HG03520 (cell line): ENCODE data around the gene RNU7-1.

ENCODE experiments used
- ATAC-seq: cut with Tn5 transposase; IDR thresholded peaks from one replicate; pipeline ENCODE4 v1.9.1; 2021; ENCODE audit warnings: mild to moderate bottlenecking, moderate library complexity; ENCODE audit not compliant: unreplicated experiment

RNU7-1 gene

DNA sequence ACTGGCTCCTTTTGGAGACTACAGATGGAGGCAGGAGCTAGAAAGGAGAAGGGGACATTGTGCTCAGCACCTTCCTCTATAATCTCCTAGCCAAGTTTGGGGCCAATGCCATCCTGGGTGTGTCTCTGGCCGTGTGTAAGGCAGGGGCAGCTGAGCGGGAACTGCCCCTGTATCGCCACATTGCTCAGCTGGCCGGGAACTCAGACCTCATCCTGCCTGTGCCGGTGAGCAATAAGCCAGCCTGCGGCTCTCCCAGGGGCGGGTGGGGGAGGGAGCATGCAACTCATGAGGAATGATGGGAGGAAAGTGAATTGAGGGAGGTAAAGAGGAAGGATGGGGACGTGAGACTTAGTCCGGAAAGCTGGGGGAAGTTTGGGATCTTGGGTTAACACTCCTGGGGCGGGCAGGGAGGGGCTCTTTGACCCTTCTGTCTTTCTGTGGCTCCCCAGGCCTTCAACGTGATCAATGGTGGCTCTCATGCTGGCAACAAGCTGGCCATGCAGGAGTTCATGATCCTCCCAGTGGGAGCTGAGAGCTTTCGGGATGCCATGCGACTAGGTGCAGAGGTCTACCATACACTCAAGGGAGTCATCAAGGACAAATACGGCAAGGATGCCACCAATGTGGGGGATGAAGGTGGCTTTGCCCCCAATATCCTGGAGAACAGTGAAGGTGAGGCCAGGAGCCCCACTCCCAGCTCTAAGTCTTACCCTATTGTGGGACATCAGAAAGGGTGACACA, 26.0 kb upstream of the RNU7-1 start:
- no peak for ATAC-seq

DNA sequence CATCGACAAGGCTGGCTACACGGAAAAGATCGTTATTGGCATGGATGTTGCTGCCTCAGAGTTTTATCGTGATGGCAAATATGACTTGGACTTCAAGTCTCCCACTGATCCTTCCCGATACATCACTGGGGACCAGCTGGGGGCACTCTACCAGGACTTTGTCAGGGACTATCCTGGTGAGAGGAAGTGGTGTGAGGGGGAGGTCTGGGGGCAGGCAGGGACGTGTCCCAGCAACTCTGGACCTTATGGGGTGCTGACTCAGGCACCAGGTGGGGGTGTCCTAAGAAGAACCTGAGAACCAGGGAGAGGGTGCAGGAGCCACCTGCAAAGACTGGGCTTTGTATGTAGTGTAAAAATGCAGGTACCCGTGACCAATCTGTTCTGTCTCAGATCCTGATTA, 24.0 kb upstream of the RNU7-1 start:
- ATAC-seq = no peak

DNA sequence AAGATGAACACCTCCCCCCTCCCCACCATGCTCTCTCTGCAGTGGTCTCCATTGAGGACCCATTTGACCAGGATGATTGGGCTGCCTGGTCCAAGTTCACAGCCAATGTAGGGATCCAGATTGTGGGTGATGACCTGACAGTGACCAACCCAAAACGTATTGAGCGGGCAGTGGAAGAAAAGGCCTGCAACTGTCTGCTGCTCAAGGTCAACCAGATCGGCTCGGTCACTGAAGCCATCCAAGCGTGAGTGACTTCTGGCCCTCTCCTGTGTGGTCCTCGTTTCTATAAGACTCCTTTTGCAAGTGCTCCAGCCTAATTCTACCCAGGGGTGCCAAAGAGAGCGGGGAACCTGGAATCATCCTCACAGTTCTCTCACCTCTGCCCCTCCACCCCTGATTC, 22.1 kb upstream of the RNU7-1 start:
- ATAC-seq = no peak

DNA sequence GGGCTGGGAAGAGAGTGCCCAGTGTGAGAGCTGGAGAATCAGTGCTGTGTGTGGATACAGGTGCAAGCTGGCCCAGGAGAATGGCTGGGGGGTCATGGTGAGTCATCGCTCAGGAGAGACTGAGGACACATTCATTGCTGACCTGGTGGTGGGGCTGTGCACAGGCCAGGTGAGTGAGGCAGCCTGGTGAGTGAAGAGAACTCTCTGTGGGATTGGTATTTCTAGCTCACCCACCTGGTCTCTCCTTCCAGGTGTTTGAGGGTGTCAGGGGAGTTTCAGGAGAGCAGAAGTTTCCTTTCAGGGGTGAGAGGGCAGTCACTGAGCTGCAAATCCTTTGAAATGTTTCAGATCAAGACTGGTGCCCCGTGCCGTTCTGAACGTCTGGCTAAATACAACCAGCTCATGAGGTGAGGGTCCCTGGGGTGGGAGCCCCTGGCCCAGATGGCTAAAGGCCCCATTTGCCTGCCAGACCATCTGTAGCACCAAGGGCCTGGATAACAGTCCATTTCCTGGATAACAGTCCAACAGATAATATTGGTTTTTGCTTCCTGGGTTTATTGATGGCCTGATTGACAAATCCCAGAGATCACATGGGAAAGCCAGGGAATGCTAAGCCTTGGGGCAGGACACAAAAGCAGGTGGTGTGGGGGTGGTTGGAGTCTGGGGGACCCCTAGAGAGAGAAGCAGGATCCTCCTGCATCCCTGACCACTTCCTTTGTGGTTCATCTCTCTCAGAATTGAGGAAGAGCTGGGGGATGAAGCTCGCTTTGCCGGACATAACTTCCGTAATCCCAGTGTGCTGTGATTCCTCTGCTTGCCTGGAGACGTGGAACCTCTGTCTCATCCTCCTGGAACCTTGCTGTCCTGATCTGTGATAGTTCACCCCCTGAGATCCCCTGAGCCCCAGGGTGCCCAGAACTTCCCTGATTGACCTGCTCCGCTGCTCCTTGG, 21.3 kb upstream of the RNU7-1 start:
- no peak for ATAC-seq

DNA sequence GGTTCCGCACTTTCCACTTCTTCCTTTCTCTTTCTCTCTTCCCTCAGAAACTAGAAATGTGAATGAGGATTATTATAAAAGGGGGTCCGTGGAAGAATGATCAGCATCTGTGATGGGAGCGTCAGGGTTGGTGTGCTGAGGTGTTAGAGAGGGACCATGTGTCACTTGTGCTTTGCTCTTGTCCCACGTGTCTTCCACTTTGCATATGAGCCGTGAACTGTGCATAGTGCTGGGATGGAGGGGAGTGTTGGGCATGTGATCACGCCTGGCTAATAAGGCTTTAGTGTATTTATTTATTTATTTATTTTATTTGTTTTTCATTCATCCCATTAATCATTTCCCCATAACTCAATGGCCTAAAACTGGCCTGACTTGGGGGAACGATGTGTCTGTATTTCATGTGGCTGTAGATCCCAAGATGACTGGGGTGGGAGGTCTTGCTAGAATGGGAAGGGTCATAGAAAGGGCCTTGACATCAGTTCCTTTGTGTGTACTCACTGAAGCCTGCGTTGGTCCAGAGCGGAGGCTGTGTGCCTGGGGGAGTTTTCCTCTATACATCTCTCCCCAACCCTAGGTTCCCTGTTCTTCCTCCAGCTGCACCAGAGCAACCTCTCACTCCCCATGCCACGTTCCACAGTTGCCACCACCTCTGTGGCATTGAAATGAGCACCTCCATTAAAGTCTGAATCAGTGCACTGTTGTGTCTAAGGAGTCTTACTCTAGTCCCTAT, 20.4 kb upstream of the RNU7-1 start:
- no peak for ATAC-seq

DNA sequence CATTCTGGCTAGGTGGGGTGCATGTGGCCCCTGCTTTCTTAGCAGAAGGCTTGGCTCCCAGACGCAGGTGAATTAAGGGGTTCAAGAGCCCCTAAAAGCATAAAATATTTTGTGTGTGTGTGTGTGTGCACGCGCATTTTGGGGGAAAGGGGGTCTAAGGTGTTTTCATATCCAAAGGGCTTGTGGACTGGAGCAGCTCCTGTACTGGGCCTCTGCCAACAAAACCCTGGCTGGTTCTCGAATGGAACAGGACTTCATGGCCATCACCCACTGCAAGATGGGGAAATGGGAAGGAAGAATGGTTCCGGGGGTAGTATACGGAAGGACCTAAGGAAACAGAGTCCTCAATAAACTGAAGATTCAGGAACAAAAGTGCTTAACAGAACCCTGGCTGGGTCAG, 19.8 kb upstream of the RNU7-1 start:
- no peak for ATAC-seq

DNA sequence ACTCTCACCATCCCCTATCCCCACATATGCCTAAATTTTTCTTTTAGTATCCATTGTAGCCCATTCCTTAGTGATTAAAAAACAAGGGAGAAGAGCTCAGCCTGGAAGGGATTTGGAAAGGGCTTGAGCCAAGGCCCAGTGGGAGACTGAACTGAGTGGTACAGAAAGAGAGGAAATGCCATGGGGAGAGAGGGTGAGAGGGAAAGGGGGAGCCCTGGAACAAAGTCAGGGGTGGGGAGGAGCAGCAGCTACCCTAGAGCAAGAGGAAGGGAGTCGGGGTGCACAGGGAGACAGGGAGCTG, 18.4 kb upstream of the RNU7-1 start:
- no peak for ATAC-seq

DNA sequence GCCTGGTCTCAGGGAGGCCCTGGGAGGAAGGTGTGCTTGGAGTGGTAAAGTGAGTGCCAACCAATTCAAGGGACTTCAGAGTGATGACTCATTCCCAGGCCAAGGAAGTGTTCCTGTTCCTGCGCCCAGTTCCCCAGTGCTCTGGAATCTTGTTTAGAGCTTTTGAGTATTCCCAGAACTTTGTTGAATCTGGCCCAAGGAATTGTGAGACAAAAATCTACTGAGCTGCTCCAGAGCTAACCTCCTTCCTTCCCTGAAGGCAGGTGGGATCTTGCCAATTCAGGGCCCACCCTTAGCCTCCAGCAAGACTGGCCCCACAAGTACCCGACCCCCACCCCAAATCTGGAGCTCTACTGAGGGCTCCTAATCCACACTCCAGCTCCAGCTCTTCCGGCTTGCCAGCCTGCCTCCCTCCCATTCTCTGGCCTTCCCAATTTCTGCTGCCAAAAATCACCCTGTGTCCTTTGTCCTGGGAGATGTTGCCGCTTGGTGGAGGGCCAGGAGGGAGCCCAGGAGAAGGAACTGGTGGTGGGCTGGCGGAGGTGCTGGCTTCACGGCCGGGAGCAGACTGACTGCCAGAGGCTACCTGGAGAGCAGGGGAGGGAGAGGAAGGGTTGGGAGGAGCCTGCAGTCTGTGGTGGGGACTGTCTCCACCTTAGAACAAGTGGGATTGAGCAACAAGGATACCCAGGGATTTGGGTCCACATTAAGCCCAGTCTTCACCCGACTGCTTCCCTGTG, 17.9 kb upstream of the RNU7-1 start:
- ATAC-seq = no peak

DNA sequence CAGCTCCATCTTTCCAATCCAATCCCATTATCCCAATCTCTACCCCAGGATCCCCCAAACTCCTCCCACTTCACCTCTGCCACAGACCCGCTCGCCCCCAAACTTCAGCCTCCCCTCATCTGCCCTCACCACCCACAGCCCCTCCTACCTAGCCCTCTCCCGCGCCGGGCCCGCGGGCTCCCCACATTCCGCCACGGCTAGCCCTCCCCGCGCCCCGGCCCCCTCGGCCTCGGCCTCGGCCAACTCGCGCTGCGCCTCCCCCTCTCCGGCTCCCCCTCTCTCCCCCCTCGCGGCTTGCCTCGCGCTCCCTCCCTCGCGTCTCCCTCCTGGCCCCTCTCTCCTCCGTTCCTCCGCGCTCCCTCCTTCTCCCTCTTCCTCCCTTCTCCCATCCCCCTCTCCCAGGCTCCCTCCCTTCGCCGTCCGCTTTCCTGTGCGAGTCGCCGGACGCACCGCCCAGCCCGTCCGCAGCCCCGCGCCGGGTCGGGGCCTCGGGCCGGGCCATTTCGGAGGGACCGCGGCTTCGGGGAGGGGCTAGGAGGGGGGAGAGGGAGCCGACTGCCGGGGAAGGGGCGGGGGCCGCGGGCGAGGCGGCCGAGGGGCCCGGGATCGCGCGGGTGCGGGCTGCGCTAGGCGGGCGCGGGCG, 16.1 kb upstream of the RNU7-1 start, which contains the start of gene ATN1:
Gene ATN1 (plus strand): TSS at position 581 of the 643 bp plus-strand sequence. CDS start 6,043 bp downstream, outside the sequence.
- ATAC-seq = no peak

DNA sequence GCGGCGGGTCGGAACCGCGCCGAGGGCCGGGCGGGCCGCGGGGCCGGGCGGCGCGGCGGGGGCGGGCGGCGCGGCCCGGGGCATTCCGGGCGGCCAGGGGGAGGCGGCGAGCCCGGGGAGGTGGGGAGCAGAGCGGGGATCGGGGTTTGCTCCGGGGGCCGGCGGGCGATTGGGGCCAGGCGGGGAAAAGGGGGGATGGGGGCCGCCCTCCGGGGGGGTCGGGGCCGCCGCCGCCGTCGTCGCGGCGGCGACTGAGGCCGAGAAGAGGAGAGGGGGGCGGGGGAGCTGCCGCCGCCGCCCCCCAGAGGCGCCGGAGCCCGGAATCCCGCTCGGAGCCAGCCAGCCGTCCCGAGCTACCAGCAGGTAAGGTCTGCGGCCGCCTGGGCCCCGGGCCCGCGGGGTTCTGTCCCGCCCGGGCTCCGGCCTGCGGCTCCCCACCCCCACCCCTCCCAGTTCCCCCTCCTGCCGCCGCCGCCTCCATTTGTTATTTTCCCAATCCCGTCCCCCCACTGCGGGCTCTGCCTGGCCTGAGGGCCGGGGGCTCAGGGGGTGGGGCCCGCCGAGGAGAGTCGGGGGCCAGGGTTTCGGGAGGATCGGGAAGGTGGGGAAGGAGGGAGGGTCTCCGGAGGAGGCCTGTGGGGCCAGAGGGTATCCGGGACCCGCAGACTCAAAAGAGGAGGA, 15.5 kb upstream of the RNU7-1 start:
- ATAC-seq = no peak

DNA sequence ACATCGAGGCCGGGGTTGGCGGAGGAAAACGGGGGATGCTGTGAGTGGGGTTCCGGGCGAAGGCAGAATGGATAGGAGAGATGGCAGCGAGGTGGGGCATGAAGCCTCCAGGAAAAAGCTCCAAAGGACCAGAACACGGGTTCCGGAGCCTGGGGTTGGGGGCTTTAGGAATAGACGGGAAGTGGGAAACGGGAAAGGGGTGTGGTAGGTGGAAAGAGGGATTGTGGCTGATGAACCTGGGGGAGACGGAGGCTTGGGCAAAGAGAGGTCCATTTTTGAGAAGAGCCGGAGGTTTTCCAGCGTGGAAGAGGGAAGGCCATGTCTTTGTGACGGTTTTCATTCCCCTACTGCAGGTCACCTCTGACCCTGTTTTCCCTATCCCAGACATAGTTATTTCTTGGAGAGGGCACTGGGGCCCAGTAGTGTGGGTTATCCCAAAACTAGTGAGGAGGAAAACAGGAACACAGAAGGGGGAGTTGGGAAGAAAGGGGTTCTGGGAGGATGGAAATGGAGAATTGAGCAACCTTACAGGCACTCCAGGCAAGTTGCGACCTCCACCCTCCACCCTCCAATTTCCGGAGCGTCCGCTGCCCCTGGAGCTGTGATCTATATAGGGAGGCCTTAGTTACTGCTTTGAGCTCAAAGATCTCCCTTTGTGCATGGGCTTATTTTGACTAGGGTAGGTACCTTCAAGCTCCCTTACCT, 14.8 kb upstream of the RNU7-1 start:
- no peak for ATAC-seq

DNA sequence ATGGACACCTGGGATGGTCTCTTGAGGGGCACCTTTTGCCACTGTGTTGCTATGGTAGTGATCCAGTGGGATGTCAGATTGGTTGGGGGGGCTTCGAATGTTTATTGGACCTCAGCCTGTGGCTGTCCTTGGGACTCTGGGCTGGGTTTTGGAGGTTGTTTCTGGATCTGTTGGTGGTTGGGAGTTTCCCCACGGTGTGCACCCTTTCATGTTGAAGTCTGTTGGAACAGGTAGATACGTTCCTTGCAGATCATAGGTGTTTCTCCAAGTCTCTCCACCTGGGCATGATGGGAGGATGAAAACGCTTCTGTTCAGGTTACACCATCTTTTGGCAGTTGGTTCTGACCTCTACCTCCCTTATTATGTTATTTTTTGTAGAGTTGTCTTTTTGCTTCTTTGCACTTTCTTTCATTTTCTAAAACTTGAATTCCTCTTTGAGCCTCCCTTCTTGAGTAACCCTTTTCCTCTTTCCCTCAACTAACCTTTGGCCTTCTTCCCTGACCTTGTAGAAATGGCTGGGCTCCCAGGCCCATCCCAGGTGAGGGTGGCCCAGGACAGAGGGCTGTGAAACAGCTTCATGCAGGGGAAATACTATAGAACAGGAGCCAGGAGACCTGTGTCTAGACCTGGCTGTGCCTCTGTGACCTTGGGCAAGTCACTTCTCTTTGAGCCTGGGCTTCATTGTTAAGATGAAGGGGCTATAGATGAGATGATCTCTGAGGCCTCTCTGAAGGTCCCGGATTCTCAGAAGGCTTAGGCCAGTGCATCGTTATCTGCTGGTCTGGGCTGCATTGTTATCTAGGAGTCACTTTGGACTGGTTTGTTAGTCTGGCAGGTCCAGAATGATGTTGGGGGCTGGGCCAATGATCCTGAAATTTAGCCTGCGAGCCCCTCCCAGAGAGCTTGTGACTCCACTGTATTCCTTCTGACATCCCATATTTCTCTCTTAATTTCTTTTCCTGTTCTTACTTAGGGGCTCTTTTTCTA, 13.9 kb upstream of the RNU7-1 start:
- ATAC-seq = no peak

DNA sequence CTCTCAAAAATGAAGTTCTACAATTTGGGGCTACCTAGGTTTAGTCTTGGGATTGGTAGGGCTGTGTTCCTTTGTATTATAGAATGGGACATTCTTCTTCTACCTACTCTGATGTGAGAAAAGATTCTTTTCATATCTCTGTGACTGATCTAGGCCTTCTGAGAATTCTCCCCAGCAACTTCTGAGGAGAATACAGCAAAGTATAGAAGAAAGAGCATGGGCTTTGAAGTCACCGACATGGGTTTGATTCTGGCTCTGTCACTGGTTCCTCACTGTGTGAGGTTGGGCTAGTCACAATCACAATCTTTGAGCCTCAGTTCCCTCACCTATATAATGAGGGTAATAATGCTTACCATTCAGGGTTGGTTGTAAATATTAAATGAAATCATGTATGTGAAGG, 10.8 kb upstream of the RNU7-1 start:
- ATAC-seq = no peak

DNA sequence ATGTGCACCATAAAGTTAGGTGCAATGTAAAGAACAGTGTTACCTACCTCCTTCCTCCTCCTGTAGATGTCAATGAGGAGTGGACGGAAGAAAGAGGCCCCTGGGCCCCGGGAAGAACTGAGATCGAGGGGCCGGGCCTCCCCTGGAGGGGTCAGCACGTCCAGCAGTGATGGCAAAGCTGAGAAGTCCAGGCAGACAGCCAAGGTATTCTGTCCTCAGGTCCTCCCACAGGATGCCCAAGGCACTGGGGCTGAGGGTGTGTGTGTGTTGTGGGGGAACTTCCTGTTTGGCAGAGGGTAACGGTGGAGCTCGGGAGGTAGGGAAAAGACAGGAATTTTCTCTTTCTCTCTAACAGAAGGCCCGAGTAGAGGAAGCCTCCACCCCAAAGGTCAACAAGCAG, 9.5 kb upstream of the RNU7-1 start:
- no peak for ATAC-seq

DNA sequence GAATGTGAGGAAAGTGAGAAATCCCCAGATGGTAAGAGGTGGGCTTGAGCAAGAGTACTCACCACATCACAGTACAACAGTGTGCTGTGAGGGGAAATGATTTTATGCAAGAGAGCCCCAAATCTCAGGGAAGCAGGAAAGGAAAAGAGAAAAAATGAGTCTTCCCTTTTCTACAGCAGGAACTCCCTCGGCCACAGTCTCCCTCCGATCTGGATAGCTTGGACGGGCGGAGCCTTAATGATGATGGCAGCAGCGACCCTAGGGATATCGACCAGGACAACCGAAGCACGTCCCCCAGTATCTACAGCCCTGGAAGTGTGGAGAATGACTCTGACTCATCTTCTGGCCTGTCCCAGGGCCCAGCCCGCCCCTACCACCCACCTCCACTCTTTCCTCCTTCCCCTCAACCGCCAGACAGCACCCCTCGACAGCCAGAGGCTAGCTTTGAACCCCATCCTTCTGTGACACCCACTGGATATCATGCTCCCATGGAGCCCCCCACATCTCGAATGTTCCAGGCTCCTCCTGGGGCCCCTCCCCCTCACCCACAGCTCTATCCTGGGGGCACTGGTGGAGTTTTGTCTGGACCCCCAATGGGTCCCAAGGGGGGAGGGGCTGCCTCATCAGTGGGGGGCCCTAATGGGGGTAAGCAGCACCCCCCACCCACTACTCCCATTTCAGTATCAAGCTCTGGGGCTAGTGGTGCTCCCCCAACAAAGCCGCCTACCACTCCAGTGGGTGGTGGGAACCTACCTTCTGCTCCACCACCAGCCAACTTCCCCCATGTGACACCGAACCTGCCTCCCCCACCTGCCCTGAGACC, 8.0 kb upstream of the RNU7-1 start:
- ATAC-seq = no peak

DNA sequence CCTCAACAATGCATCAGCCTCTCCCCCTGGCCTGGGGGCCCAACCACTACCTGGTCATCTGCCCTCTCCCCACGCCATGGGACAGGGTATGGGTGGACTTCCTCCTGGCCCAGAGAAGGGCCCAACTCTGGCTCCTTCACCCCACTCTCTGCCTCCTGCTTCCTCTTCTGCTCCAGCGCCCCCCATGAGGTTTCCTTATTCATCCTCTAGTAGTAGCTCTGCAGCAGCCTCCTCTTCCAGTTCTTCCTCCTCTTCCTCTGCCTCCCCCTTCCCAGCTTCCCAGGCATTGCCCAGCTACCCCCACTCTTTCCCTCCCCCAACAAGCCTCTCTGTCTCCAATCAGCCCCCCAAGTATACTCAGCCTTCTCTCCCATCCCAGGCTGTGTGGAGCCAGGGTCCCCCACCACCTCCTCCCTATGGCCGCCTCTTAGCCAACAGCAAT, 7.4 kb upstream of the RNU7-1 start:
- ATAC-seq = no peak
